KMS-11 (cell line): ENCODE measurements around the gene DLGAP1.

Experiments
- H2AFZ ChIP-seq: fragments of 200-600 bp; sonication (generic); 2 replicates; pipeline ENCODE4 v1.6.1; 2016; ENCODE audit warnings: antibody characterized with exemption, mixed run types, low read depth
- H3K27ac ChIP-seq: fragments of 200-600 bp; sonication (generic); 2 replicates; pipeline ENCODE4 v1.6.1; 2016; ENCODE audit warnings: mild to moderate bottlenecking, mixed run types
- H3K27me3 ChIP-seq: fragments of 200-600 bp; sonication (generic); 2 replicates; pipeline ENCODE4 v1.6.1; 2017; ENCODE audit warnings: mild to moderate bottlenecking, low read depth, mixed run types, moderate library complexity; ENCODE audit not compliant: insufficient read depth
- H3K36me3 ChIP-seq: fragments of 200-600 bp; sonication (generic); 2 replicates; pipeline ENCODE4 v1.6.1; 2017; ENCODE audit warnings: mild to moderate bottlenecking, mixed run types; ENCODE audit not compliant: insufficient read depth
- H3K4me1 ChIP-seq: fragments of 200-600 bp; sonication (generic); 2 replicates; pipeline ENCODE4 v1.6.1; 2016; ENCODE audit warnings: mild to moderate bottlenecking, low read depth, mixed run types; ENCODE audit not compliant: poor library complexity, severe bottlenecking
- H3K4me2 ChIP-seq: fragments of 200-600 bp; sonication (generic); 2 replicates; pipeline ENCODE4 v1.7.0; 2016; ENCODE audit warnings: mild to moderate bottlenecking, mixed run types
- H3K4me3 ChIP-seq: fragments of 200-600 bp; sonication (generic); IDR thresholded peaks from 2 replicates; pipeline ENCODE4 v1.6.1; 2017; ENCODE audit warnings: low read depth, low read length, mixed read lengths; ENCODE audit not compliant: insufficient read depth
- H3K79me2 ChIP-seq: fragments of 200-600 bp; sonication (generic); 2 replicates; pipeline ENCODE4 v1.6.1; 2016; ENCODE audit warnings: low read depth, mixed run types; ENCODE audit not compliant: insufficient read depth
- H3K9ac ChIP-seq: fragments of 200-600 bp; sonication (generic); 2 replicates; pipeline ENCODE4 v1.6.1; 2016; ENCODE audit warnings: mild to moderate bottlenecking, mixed run types
- H4K20me1 ChIP-seq: fragments of 200-600 bp; sonication (generic); 2 replicates; pipeline ENCODE4 v1.6.1; 2016; ENCODE audit warnings: mild to moderate bottlenecking, mixed run types; ENCODE audit not compliant: insufficient read depth
- CTCF ChIP-seq: fragments of 200-600 bp; sonication (generic); conservative IDR thresholded peaks from 2 replicates; pipeline ENCODE4 v1.6.1; 2017; ENCODE audit warnings: low read depth, mild to moderate bottlenecking, antibody characterized with exemption, low read length, moderate library complexity, mixed read lengths

Gene DLGAP1

GRCh38 chr18:3538456-3538855 lies 916.7 kb downstream of the DLGAP1 start:
- H4K20me1 ChIP-seq: no peaks in the 10 kb centered on the region
- no peaks in the 10 kb centered on the region for H3K27me3 ChIP-seq
- no peak for TF ChIP-seq CTCF
- no peaks in the 10 kb centered on the region for H3K36me3 ChIP-seq
- no peak overlapping the region for H3K4me2 ChIP-seq
- no peaks in the 10 kb centered on the region for H3K79me2 ChIP-seq
- H3K4me1 ChIP-seq: peaks cover 14% of the 10 kb centered on the region
- no peak overlapping the region for H2AFZ ChIP-seq
- no peak overlapping the region for H3K9ac ChIP-seq
- no peak overlapping the region for H3K4me3 ChIP-seq
- H3K27ac ChIP-seq: no peak overlapping the region

GRCh38 chr18:3530807-3531206 lies 924.3 kb downstream of the DLGAP1 start:
- Histone ChIP-seq H3K4me3 (no peak overlapping the region), H3K36me3 (no peaks in the 10 kb centered on the region), H4K20me1 (no peaks in the 10 kb centered on the region), H2AFZ (no peak overlapping the region), H3K27ac (no peak overlapping the region), H3K27me3 (no peaks in the 10 kb centered on the region), H3K9ac (no peak overlapping the region), H3K79me2 (no peaks in the 10 kb centered on the region), H3K4me1 (peaks cover 24% of the 10 kb centered on the region), H3K4me2 (no peak overlapping the region)
- TF ChIP-seq CTCF: no peak

GRCh38 chr18:3529601-3530000 lies 925.5 kb downstream of the DLGAP1 start:
- Histone ChIP-seq H2AFZ (no peak overlapping the region), H3K4me3 (no peak overlapping the region), H3K27ac (no peak overlapping the region)

GRCh38 chr18:3529077-3529476 lies 926.0 kb downstream of the DLGAP1 start:
- H3K4me3 ChIP-seq: no peak overlapping the region
- no peaks in the 10 kb centered on the region for H3K27me3 ChIP-seq
- peaks cover 40% of the 10 kb centered on the region for H3K4me1 ChIP-seq
- H3K27ac ChIP-seq: no peak overlapping the region
- TF ChIP-seq CTCF: no peak
- H3K36me3 ChIP-seq: no peaks in the 10 kb centered on the region
- no peaks in the 10 kb centered on the region for H4K20me1 ChIP-seq
- H3K79me2 ChIP-seq: no peaks in the 10 kb centered on the region
- no peak overlapping the region for H3K9ac ChIP-seq
- no peak overlapping the region for H2AFZ ChIP-seq
- no peak overlapping the region for H3K4me2 ChIP-seq

More at GRCh38 chr18:3529601-3530000, 925.5 kb downstream of the DLGAP1 start:
- Histone ChIP-seq H3K9ac (no peak overlapping the region), H3K36me3 (no peaks in the 10 kb centered on the region), H3K79me2 (no peaks in the 10 kb centered on the region), H4K20me1 (no peaks in the 10 kb centered on the region), H3K4me1 (peaks cover 36% of the 10 kb centered on the region), H3K4me2 (no peak overlapping the region), H3K27me3 (no peaks in the 10 kb centered on the region)
- TF ChIP-seq CTCF: no peak
